GM21381 (cell line): ENCODE measurements around the gene ACTR6.
"Not testable (repeated sequence)": the region's sequence is repeated elsewhere in the genome, so short reads cannot be mapped to it uniquely, and the experiment has no call there.

Source experiments
- ATAC-seq: cut with Tn5 transposase; IDR thresholded peaks from one replicate; pipeline ENCODE4 v1.9.1; 2021; ENCODE audit warnings: mild to moderate bottlenecking, moderate library complexity; ENCODE audit not compliant: unreplicated experiment

ACTR6 gene

GRCh38 chr12:100200463-100201181 is at the start of gene ACTR6:
Gene ACTR6 (plus strand): TSS chr12:100200815. CDS start chr12:100200852, 37 bp downstream.
- peak; percentile 87 for ATAC-seq

GRCh38 chr12:100151769-100152168 is 48.8 kb upstream of the ACTR6 start:
- ATAC-seq: no peak

GRCh38 chr12:100153131-100153530 is 47.5 kb upstream of the ACTR6 start:
- ATAC-seq: no peak

GRCh38 chr12:100154474-100155247 is 46.0 kb upstream of the ACTR6 start:
- ATAC-seq: peak; percentile 77

DNA sequence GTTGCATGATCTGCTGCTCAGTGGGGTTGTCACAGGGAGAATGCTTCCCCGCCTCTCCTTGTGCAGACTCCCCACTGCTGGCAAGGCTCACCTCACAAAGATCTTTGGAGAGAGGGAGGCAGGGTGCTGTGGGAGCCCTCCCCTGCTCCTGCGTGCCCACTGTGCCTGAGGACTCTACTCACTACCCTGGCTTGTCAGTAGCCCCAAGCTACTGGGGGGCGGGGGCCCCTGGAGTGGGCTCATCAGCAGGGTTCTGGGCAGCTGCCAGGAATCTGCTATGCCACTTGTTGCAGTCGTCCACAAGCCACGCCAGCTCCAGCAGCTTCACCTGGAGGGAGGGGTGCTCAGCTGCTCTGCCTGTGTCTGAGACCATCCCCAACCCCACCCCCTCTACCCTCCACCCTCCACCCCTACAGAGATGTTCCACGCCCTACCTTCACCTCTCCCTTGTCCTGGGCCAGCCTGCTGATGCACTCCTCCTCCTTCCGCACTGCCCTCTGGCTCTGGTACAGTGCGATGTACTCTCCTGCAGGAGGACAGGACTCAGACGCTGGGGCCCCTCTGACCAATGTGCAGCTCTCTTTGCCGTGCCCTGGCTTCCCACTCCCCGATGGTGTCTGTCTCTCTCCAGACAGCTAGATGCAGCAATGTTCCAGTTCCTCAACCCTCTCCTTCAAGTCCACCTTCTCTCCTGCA is 43.7 kb upstream of the ACTR6 start:
- no peak for ATAC-seq

DNA sequence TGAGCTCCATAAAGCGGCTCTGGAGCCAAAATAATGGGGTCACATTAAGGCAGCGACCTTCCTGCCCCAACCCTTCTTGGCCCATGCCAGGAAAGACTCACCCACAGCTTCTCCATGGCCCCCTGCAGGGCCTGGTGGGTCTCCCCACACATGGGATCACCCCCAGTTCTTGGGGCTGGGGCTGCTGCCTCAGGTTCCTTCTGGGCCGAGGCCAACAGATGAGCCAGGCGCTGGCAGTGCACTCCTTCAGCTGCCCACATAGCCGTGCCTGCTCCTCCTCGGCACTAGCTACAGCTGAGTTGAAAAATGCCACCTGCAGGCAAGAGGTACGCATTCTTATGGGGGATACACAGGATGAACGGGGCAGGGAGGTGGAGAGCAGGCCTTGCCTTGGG is 43.2 kb upstream of the ACTR6 start:
- ATAC-seq: no peak

DNA sequence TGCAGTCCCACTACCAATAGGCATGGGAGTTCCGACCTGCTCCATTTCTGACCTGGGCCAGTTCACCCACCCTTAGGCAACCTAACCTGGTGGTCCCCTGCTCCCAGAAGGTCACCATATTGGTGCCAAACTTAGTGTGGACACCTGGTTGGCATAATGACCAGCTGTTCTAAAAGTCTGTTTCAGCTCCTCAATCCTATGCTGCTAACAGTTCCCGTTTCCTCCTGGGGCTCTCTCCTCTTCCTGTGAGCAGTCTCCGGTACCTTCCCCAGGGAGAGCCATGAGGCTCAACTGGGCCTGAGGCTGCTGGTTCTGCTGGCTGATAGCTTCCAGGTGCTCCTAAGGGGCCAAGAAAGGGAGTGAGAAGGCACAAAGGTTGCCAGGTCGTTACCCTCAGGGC is 42.1 kb upstream of the ACTR6 start:
- no peak for ATAC-seq

- no peak for ATAC-seq
Observed at GRCh38 chr12:100159391-100160104, 41.1 kb upstream of the ACTR6 start.

- ATAC-seq: peak; percentile 100
Observed at GRCh38 chr12:100163416-100164152, 37.0 kb upstream of the ACTR6 start.

DNA sequence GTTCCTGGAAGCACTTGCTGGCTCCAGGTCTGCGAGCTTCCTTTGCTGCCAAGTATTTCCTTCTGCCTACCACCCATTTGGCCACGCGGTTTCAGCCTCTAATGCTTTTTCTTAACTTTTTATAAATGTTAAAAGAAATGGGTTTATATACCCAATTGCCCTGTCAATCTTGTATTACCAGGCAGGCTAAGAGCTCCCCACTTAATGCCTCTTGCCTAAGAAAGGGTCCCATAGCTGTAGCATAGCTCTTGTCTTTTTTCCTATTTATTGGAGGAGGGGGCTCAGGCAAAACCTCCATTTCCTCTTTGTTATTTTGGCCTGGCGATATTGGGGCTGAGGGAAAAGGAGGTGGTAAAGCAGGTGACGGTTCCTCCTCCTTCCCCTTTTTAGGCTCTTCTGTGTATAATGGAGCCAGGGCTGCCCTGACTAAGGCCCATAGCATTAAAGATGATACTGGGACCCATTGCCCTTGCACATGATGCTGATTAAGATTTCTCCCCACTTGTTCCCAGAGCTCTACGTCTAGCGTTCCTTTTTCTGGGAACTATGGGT is 36.4 kb upstream of the ACTR6 start:
- ATAC-seq: peak; percentile 7

GRCh38 chr12:100165356-100165755 is 35.3 kb upstream of the ACTR6 start:
- ATAC-seq: no peak

DNA sequence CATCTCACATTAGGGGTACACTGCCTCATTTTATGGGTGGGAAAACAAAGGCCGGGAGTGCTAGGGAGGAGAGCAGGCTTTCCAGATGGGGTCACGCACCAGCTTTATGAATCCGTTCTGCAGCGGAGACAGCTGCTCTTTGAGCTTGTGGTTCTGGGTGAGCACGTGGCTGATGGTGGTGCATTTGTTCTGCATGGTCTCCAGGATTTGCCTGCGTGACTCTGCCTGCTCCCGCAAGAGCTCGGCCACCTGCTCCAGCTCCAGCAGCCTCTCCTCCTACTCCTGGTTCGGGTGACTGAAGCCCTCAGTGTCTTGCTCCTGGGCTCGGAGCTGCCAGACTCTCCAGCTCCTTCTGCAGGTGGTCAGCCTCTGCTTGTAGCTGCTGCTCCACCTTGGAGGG is 34.4 kb upstream of the ACTR6 start:
- no peak for ATAC-seq

- no peak for ATAC-seq
Observed at GRCh38 chr12:100168562-100168961, 32.1 kb upstream of the ACTR6 start.

DNA sequence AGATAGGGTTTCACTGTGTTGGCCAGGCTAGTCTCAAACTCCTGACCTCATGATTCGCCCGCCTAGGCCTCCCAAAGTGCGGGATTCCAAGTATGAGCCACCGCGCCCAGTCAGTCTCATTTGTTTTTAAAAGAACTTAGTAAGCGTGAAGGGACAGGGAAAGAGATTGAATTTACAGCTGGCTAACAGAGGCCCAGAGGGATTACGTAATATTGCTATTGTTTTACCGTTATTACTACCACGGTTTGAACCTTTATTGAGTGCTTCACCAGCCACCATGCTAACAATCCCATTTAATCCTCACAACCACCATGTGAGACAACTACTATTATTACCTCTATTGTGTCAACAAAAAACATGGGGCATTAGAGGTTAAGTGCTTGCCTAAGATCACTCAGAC is 31.3 kb upstream of the ACTR6 start:
- no peak for ATAC-seq

- ATAC-seq: no peak
Observed at GRCh38 chr12:100170313-100170858, 30.2 kb upstream of the ACTR6 start.

DNA sequence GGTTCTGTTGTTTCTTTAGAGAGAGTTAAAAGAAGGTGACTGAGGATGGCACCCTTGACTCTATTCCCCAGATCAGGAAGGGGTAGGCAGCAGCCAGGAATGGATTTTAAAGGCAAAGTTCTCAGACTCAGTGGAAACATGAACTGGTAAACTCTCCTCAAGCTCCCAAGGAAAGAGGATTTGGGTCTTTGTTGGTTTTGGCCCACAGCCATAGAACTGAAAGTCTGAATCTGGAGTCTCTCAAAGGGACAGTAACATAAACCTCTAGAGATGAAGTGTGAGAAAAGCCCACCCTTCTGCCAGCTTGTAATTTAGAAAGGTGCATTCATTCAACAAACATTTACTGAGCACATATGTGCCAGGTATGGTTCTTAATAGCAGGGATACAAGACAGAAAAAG is 29.4 kb upstream of the ACTR6 start:
- ATAC-seq: no peak

DNA sequence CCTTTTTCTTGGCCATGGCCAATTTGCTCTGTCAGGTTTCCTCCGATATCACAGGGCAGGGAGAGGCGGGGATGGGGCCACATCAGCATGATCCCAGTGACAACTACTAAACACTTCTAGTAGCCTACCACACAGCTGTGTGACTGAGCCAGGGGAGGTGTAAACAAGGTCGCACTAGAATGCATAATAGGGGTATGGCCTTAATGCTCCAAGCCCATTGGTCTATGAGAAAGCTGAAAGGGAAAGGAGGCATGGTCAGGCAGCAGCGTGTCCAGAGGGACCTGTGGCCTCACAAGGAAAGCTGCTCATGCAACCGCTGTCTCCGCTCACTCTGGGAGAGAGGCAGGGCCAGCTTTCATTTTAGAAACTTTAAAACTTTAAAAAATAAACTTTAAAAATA is 27.5 kb upstream of the ACTR6 start:
- ATAC-seq: no peak

DNA sequence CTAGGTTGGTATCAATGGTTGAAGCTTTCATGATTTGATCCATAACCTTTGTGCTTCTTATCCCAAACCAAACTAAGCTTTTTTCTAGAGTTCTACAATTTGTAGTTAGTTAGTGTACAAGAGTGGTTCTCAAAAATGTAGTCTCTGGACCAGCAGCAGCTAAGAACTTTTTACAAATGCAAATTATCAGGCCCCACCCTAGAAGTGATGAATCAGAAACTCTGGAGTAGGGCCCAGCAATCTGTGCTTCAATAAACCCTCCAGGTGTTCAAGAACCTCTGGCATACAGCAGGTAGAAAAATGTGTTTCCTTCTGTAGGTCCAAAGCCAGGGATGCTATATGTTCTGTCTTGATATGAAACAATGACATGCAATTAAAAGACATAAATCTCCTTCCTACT is 26.1 kb upstream of the ACTR6 start:
- no peak for ATAC-seq

GRCh38 chr12:100176493-100176892 is 24.1 kb upstream of the ACTR6 start:
- not testable (repeated sequence) for ATAC-seq

GRCh38 chr12:100179252-100179651 is 21.4 kb upstream of the ACTR6 start:
- ATAC-seq: no peak
